A549 (cell line): ENCODE results near the gene TCTN1. TPM values are rescaled to one million over a fixed set of nuclear protein-coding genes. Genes with fewer than 3 reads are reported as not detected.
"Not testable (repeated sequence)": the region's sequence is repeated elsewhere in the genome, so short reads cannot be mapped to it uniquely, and the experiment has no call there.

Experiments used
- ATAC-seq, 2 experiments: fragments of 200-7000 bp in 1 of 2; fragments of >200 bp in 1 of 2; cut with Nextera tagmentation in 1 of 2; cut with Tn5 transposase in 1 of 2; 3 replicates each; pipeline versions ENCODE4 v1.8.0 to v1.9.1; 2018 to 2020; ENCODE audit warnings: mild to moderate bottlenecking in 1 of 2, moderate library complexity in 1 of 2
- CTCF ChIA-PET: fragments of 300-600 bp; sonication (Branson Sonifier 250); formaldehyde crosslinking; extraction: SDS; loops from one replicate; lab custom pipeline; 2021; ENCODE audit warnings: antibody characterized with exemption, inconsistent platforms; lab: Yijun Ruan, JAX
- POLR2A ChIA-PET: fragments of 350-600 bp; formaldehyde crosslinking; extraction: SDS; loops from one replicate; lab custom pipeline; 2021; ENCODE audit warnings: antibody characterized with exemption, inconsistent platforms; lab: Yijun Ruan, JAX
- DNase-seq, 2 experiments: peaks; one replicate each; pipeline versions ENCODE4 v3.0.0 to v3.0.0-alpha.2; 2011 to 2016; ENCODE audit warnings: low read depth in 1 of 2, low spot score in 1 of 2
- FAIRE-seq: peaks from 2 replicates; lab custom pipeline; 2011; peaks lifted over from hg19 to GRCh38; lab: Jason Lieb, UNC
- H3K27ac ChIP-seq, 2 experiments: fragments of >200 bp; sonication (Bioruptor Twin); formaldehyde crosslinking; 3 replicates each; pipeline ENCODE4 v1.5.1; 2016 to 2017
- H3K4me1 ChIP-seq: fragments of >200 bp; sonication (Bioruptor Twin); formaldehyde crosslinking; 3 replicates; pipeline ENCODE4 v1.6.1; 2016
- H3K4me2 ChIP-seq: fragments of >200 bp; sonication (Bioruptor Twin); formaldehyde crosslinking; 3 replicates; pipeline ENCODE4 v1.6.1; 2016
- H3K4me3 ChIP-seq: fragments of >200 bp; sonication (Bioruptor Twin); formaldehyde crosslinking; 3 replicates; pipeline ENCODE4 v1.5.1; 2016
- H3K9me3 ChIP-seq: fragments of >200 bp; sonication (Bioruptor Twin); formaldehyde crosslinking; 3 replicates; pipeline ENCODE4 v1.6.1; 2016
- BHLHE40 ChIP-seq: IDR thresholded peaks from 2 replicates; pipeline ENCODE4 v1.6.1; 2012; ENCODE audit warnings: low read depth, low read length, inconsistent platforms
- CBX2 ChIP-seq: fragments of 200-600 bp; sonication (generic); IDR thresholded peaks from 2 replicates; pipeline ENCODE4 v1.6.1; 2016; ENCODE audit warnings: low read depth, mild to moderate bottlenecking, borderline replicate concordance
- CBX8 ChIP-seq: fragments of 200-600 bp; sonication (generic); IDR thresholded peaks from 2 replicates; pipeline ENCODE4 v1.6.1; 2016
- CEBPB ChIP-seq, 2 experiments: fragments of >200 bp in 1 of 2; sonication (Bioruptor Twin) in 1 of 2; formaldehyde crosslinking in 1 of 2; IDR thresholded peaks; 2 replicates each; pipeline ENCODE4 v1.6.1; 2012 to 2016
- EHF ChIP-seq: fragments of 250-450 bp; sonication (Bioruptor Pico); IDR thresholded peaks from 2 replicates; pipeline ENCODE4 v1.5.0; 2020; ENCODE audit warnings: mild to moderate bottlenecking
- EP300 ChIP-seq, 2 experiments: fragments of >200 bp; sonication (Bioruptor Twin); formaldehyde crosslinking; IDR thresholded peaks; 2 replicates in 1 of 2; 3 replicates in 1 of 2; pipeline ENCODE4 v1.6.1; 2016 to 2017
- ESRRA ChIP-seq: fragments of 150-350 bp; IDR thresholded peaks from 2 replicates; pipeline ENCODE4 v1.6.1; 2014; ENCODE audit warnings: mild to moderate bottlenecking, low read length, borderline replicate concordance
- FOXS1 ChIP-seq: fragments of 250-450 bp; sonication (Bioruptor Pico); IDR thresholded peaks from 2 replicates; pipeline ENCODE4 v1.5.0; 2020; ENCODE audit warnings: mild to moderate bottlenecking, moderate library complexity
- HDAC2 ChIP-seq: fragments of 200-600 bp; sonication (generic); IDR thresholded peaks from 2 replicates; pipeline ENCODE4 v1.6.1; 2016
- HOXB5 ChIP-seq: fragments of 250-450 bp; sonication (Bioruptor Pico); IDR thresholded peaks from 2 replicates; pipeline ENCODE4 v1.5.0; 2020; ENCODE audit warnings: mild to moderate bottlenecking, moderate library complexity
- SREBF2 ChIP-seq: fragments of 450-650 bp; IDR thresholded peaks from 2 replicates; pipeline ENCODE4 v1.6.1; 2014; ENCODE audit warnings: mild to moderate bottlenecking, moderate library complexity
- ZNF302 ChIP-seq: fragments of 250-450 bp; sonication (Bioruptor Pico); IDR thresholded peaks from 2 replicates; pipeline ENCODE4 v1.9.0; 2021; ENCODE audit warnings: inconsistent platforms, mild to moderate bottlenecking, moderate library complexity
- ZSCAN20 ChIP-seq: fragments of 250-450 bp; sonication (Bioruptor Pico); IDR thresholded peaks from 2 replicates; pipeline ENCODE4 v1.8.0; 2022; ENCODE audit warnings: mild to moderate bottlenecking, moderate library complexity
- WGBS: methylation state at CpG from one replicate; pipeline ENCODE4 v1.1.6; 2017; ENCODE audit errors: missing lambda C conversion rate; 5-methylcytosine and 5-hydroxymethylcytosine counted together
- polyA plus RNA-seq, 4 experiments: library from polyadenylated mRNA; depleted of rRNA in 3 of 4; stranded (reverse); fragments of >200 nt; fragmentation: RNase III in 1 of 4; extraction: RNeasy Plus Mini Kit Qiagen cat#74134 plus additional on column Dnase treatment in 1 of 4; gene quantifications; 2 replicates in 3 of 4; 3 replicates in 1 of 4; pipeline ENCODE4 v1.2.3, GENCODE V29; 2011 to 2017
- TF ChIP-seq, protein P1 (sequence below): fragments of 450-650 bp; IDR thresholded peaks from 2 replicates; pipeline ENCODE4 v1.6.1; 2014; ENCODE audit warnings: antibody characterized with exemption
- TF ChIP-seq, protein P2 (sequence below): fragments of 250-450 bp; sonication (Bioruptor Pico); IDR thresholded peaks from 2 replicates; pipeline ENCODE4 v1.5.0; 2021; ENCODE audit warnings: mild to moderate bottlenecking, moderate library complexity, borderline replicate concordance
- TF ChIP-seq, protein P3 (sequence below): fragments of 200-600 bp; sonication (generic); IDR thresholded peaks from 2 replicates; pipeline ENCODE4 v1.6.1; 2016; ENCODE audit warnings: antibody characterized with exemption, mild to moderate bottlenecking, moderate library complexity

Gene TCTN1
- polyA plus RNA-seq, 2 of the 4 experiments (the other 2 are of a cell fraction), result 26.5 to 56.9 TPM

DNA sequence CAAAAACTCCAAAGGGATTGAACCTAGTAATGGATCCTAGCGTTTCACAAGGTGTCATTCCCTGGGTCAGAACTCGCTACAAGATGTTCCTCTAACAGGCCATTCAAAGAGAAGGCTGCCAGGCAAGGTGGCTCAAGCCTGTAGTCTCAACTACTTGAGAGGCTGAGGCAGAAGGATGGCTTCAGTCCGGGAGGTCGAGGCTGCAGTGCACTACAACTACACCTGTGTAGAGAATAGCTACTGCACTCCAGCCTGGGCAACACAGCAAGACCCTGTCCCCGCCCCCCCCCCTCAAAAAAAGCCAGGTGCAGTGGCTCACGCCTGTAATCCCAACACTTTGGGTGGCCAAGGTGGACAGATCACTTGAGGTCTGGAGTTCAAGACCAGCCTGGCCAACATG is 45.2 kb upstream of the TCTN1 start:
- TF ChIP-seq HDAC2 (no peak), SREBF2 (no peak), ZSCAN20 (CRISPR knock-in tag) (no peak), BHLHE40 (no peak), EP300 (IDR thresholded peaks at IDR 0.05) (no peak), CBX8 (no peak), ESRRA (no peak), CBX2 (no peak), CEBPB (IDR thresholded peaks at IDR 0.05) (no peak), ZNF302 (no peak)
- TF ChIP-seq, protein P1, sequence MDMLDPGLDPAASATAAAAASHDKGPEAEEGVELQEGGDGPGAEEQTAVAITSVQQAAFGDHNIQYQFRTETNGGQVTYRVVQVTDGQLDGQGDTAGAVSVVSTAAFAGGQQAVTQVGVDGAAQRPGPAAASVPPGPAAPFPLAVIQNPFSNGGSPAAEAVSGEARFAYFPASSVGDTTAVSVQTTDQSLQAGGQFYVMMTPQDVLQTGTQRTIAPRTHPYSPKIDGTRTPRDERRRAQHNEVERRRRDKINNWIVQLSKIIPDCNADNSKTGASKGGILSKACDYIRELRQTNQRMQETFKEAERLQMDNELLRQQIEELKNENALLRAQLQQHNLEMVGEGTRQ, result no peak
- TF ChIP-seq, protein P2, sequence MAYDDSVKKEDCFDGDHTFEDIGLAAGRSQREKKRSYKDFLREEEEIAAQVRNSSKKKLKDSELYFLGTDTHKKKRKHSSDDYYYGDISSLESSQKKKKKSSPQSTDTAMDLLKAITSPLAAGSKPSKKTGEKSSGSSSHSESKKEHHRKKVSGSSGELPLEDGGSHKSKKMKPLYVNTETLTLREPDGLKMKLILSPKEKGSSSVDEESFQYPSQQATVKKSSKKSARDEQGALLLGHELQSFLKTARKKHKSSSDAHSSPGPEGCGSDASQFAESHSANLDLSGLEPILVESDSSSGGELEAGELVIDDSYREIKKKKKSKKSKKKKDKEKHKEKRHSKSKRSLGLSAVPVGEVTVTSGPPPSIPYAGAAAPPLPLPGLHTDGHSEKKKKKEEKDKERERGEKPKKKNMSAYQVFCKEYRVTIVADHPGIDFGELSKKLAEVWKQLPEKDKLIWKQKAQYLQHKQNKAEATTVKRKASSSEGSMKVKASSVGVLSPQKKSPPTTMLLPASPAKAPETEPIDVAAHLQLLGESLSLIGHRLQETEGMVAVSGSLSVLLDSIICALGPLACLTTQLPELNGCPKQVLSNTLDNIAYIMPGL (CRISPR knock-in tag), result no peak
- TF ChIP-seq, protein P3, sequence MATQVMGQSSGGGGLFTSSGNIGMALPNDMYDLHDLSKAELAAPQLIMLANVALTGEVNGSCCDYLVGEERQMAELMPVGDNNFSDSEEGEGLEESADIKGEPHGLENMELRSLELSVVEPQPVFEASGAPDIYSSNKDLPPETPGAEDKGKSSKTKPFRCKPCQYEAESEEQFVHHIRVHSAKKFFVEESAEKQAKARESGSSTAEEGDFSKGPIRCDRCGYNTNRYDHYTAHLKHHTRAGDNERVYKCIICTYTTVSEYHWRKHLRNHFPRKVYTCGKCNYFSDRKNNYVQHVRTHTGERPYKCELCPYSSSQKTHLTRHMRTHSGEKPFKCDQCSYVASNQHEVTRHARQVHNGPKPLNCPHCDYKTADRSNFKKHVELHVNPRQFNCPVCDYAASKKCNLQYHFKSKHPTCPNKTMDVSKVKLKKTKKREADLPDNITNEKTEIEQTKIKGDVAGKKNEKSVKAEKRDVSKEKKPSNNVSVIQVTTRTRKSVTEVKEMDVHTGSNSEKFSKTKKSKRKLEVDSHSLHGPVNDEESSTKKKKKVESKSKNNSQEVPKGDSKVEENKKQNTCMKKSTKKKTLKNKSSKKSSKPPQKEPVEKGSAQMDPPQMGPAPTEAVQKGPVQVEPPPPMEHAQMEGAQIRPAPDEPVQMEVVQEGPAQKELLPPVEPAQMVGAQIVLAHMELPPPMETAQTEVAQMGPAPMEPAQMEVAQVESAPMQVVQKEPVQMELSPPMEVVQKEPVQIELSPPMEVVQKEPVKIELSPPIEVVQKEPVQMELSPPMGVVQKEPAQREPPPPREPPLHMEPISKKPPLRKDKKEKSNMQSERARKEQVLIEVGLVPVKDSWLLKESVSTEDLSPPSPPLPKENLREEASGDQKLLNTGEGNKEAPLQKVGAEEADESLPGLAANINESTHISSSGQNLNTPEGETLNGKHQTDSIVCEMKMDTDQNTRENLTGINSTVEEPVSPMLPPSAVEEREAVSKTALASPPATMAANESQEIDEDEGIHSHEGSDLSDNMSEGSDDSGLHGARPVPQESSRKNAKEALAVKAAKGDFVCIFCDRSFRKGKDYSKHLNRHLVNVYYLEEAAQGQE, result no peak
- TF ChIP-seq, all 56 proteins: peak for 0
- no peak overlapping the region for H3K4me2 ChIP-seq
- DNase-seq (no peak), ATAC-seq (no peak), FAIRE-seq (no peak)
- H3K4me1 ChIP-seq, result peaks cover 27% of the 10 kb centered on the region
- H3K9me3 ChIP-seq, result peaks cover 27% of the 10 kb centered on the region
- 86% methylated on average over 4 of the region's 6 CpGs for WGBS
- no peak overlapping the region for H3K4me3 ChIP-seq
- ChIA-PET POLR2A (no interaction called here), CTCF (interaction anchor here (0.6 to 4.8 kb wide), 4 partner anchors 16 to 100 kb away, joined by 4 to 26 read pairs (median 13); partner anchors contain the start of genes FAM216A and GPN3)
- no peak overlapping the region for H3K27ac ChIP-seq

DNA sequence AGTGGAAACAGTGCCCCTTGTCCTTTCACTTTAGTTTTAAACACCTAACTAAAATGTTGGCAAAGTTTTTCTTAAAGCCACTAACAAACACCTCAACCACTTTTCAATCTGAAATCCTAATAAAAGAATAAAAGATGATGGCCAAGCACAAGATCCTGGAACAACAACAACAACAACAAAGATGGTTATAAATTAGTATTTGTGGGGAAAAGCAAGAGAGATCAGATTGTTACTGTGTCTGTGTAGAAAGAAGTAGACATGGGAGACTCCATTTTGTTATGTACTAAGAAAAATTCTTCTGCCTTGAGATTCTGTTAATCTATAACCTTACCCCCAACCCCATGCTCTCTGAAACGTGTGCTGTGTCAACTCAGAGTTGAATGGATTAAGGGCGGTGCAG is 44.1 kb upstream of the TCTN1 start:
- POLR2A ChIA-PET, H3K27ac ChIP-seq, FAIRE-seq, ATAC-seq, H3K4me3 ChIP-seq, DNase-seq, H3K4me2 ChIP-seq: not testable (repeated sequence)
- peaks cover 19% of the 10 kb centered on the region for H3K4me1 ChIP-seq
- TF ChIP-seq EHF (CRISPR knock-in tag), result 0 out of 2 replicates have a peak, but pooled peaks have one; percentile 68
- peak; percentile 28; the same call in 1 of the 2 replicates for TF ChIP-seq ZNF302
- TF ChIP-seq HOXB5 (CRISPR knock-in tag), result peak; percentile 29; the same call in 1 of the 2 replicates
- TF ChIP-seq FOXS1 (CRISPR knock-in tag), result peak; percentile 90; the same call in 1 of the 2 replicates
- CTCF ChIA-PET, result interaction anchor here (4.8 kb wide), 1 partner anchor 17 kb away, joined by 26 read pairs; no protein-coding TSS in a partner anchor
- WGBS, result 0% methylated on average over 1 of the region's 2 CpGs
- peaks cover 27% of the 10 kb centered on the region for H3K9me3 ChIP-seq

DNA sequence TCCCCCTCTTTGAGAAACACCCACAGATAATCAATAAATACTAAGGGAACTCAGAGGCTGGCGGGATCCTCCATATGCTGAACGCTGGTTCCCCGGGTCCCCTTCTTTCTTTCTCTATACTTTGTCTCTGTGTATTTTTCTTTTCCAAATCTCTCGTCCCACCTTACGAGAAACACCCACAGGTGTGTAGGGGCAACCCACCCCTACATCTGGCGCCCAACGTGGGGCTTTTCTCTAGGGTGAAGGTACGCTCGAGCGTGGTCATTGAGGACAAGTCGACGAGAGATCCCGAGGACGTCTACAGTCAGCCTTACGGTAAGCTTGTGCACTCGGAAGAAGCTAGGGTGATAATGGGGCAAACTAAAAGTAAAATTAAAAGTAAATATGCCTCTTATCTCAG is 43.1 kb upstream of the TCTN1 start:
- H3K27ac ChIP-seq, CTCF ChIA-PET, H3K4me2 ChIP-seq, POLR2A ChIA-PET, H3K4me3 ChIP-seq, ATAC-seq, FAIRE-seq, DNase-seq: not testable (repeated sequence)
- peaks cover 20% of the 10 kb centered on the region for H3K4me1 ChIP-seq
- 92% methylated on average over 16 of the region's 16 CpGs for WGBS
- H3K9me3 ChIP-seq, result peaks cover 27% of the 10 kb centered on the region
